Activated naive CD4-positive, alpha-beta T cell treated with anti-CD3 and anti-CD28 coated beads, Interleukin-2, amount 50 U/mL, for 72 hours (primary cell): ENCODE measurements around the gene CDKAL1. TPM values are rescaled to one million over a fixed set of nuclear protein-coding genes. Genes with fewer than 3 reads are reported as not detected.

Experiments
- ATAC-seq, 2 donors: fragments of 150-1000 bp; cut with Tn5 transposase; 2 replicates each; pipeline ENCODE4 v1.10.0; 2021; ENCODE audit warnings: mild to moderate bottlenecking in 2 of 2, moderate library complexity in 2 of 2
- DNase-seq, 2 donors: peaks; one replicate each; pipeline ENCODE4 v3.0.0; 2021 to 2022; ENCODE audit warnings: low spot score in 2 of 2
- H3K27ac Mint-ChIP-seq, 2 donors: one replicate each; pipeline ENCODE4 v1.8.0; 2022; ENCODE audit warnings: mild to moderate bottlenecking in 2 of 2, mixed read lengths in 2 of 2
- H3K36me3 Mint-ChIP-seq, 2 donors: one replicate each; pipeline ENCODE4 v1.8.0; 2022; ENCODE audit warnings: mixed read lengths in 2 of 2
- H3K9me3 Mint-ChIP-seq, 2 donors: one replicate each; pipeline ENCODE4 v1.8.0; 2022; ENCODE audit warnings: mixed read lengths in 2 of 2
- total RNA-seq, 2 donors: library from RNA; stranded (reverse); gene quantifications; one replicate each; pipeline ENCODE4 v1.2.3, GENCODE V29; 2022

Gene CDKAL1
- total RNA-seq, 2 donors from 2014 or later = 24.5 to 30.3 TPM

- DNase-seq (no peak), ATAC-seq (no peak)
- H3K9me3 Mint-ChIP-seq = peaks cover 3 to 17% of the 10 kb centered on the region in 2 donors
- peaks cover 17 to 23% of the 10 kb centered on the region in 2 donors for H3K36me3 Mint-ChIP-seq
- no peak overlapping the region for H3K27ac Mint-ChIP-seq
Observed at GRCh38 chr6:20943922-20944321, 409.7 kb downstream of the CDKAL1 start.

GRCh38 chr6:20946022-20946421, 411.8 kb downstream of the CDKAL1 start:
- Mint-ChIP-seq H3K9me3 (peaks cover 3 to 16% of the 10 kb centered on the region in 2 donors), H3K27ac (no peak overlapping the region), H3K36me3 (peaks cover 17 to 22% of the 10 kb centered on the region in 2 donors)
- peak; percentile 86 to 98 for ATAC-seq
- DNase-seq = peak in 1 of 2 donors; percentile 4

- DNase-seq (no peak), ATAC-seq (no peak)
- no peak overlapping the region for H3K27ac Mint-ChIP-seq
- peaks cover 3 to 10% of the 10 kb centered on the region in 2 donors for H3K9me3 Mint-ChIP-seq
- peaks cover 17% of the 10 kb centered on the region in 2 donors for H3K36me3 Mint-ChIP-seq
Observed at GRCh38 chr6:20946890-20947289, 412.6 kb downstream of the CDKAL1 start.

- H3K36me3 Mint-ChIP-seq = peaks cover 14% of the 10 kb centered on the region in 2 donors
- DNase-seq = no peak
- peaks cover 1 to 7% of the 10 kb centered on the region in 2 donors for H3K9me3 Mint-ChIP-seq
- ATAC-seq = no peak
- no peak overlapping the region for H3K27ac Mint-ChIP-seq
Observed at GRCh38 chr6:20947977-20948376, 413.7 kb downstream of the CDKAL1 start.

GRCh38 chr6:20948556-20948955, 414.3 kb downstream of the CDKAL1 start:
- ATAC-seq (no peak), DNase-seq (no peak)
- H3K9me3 Mint-ChIP-seq = peaks cover 0 to 2% of the 10 kb centered on the region in 2 donors
- peaks cover 8% of the 10 kb centered on the region in 2 donors for H3K36me3 Mint-ChIP-seq
- H3K27ac Mint-ChIP-seq = no peak overlapping the region

GRCh38 chr6:20949138-20949537, 414.9 kb downstream of the CDKAL1 start:
- Mint-ChIP-seq H3K9me3 (no peaks in the 10 kb centered on the region), H3K36me3 (peaks cover 2% of the 10 kb centered on the region in 2 donors), H3K27ac (no peak overlapping the region)
- no peak for ATAC-seq
- DNase-seq = no peak

GRCh38 chr6:20952699-20953474, 418.6 kb downstream of the CDKAL1 start:
- Mint-ChIP-seq H3K27ac (no peak overlapping the region), H3K36me3 (peaks cover 16 to 20% of the 10 kb centered on the region in 2 donors), H3K9me3 (no peaks in the 10 kb centered on the region)
- no peak for ATAC-seq
- no peak for DNase-seq

GRCh38 chr6:20954315-20954714, 420.1 kb downstream of the CDKAL1 start:
- peaks cover 22 to 23% of the 10 kb centered on the region in 2 donors for H3K36me3 Mint-ChIP-seq
- ATAC-seq = no peak
- no peak for DNase-seq
- H3K27ac Mint-ChIP-seq = no peak overlapping the region
- no peaks in the 10 kb centered on the region for H3K9me3 Mint-ChIP-seq

GRCh38 chr6:20955131-20955530, 420.9 kb downstream of the CDKAL1 start:
- ATAC-seq = no peak
- no peaks in the 10 kb centered on the region for H3K9me3 Mint-ChIP-seq
- DNase-seq = no peak
- peaks cover 24 to 27% of the 10 kb centered on the region in 2 donors for H3K36me3 Mint-ChIP-seq
- no peak overlapping the region for H3K27ac Mint-ChIP-seq

GRCh38 chr6:20955751-20956150, 421.5 kb downstream of the CDKAL1 start:
- no peaks in the 10 kb centered on the region for H3K9me3 Mint-ChIP-seq
- ATAC-seq = no peak

GRCh38 chr6:20960067-20960466, 425.8 kb downstream of the CDKAL1 start:
- Mint-ChIP-seq H3K36me3 (peaks cover 43 to 51% of the 10 kb centered on the region in 2 donors), H3K9me3 (no peaks in the 10 kb centered on the region)

More at GRCh38 chr6:20955751-20956150, 421.5 kb downstream of the CDKAL1 start:
- Mint-ChIP-seq H3K27ac (no peak overlapping the region), H3K36me3 (peaks cover 29 to 33% of the 10 kb centered on the region in 2 donors)
- no peak for DNase-seq

GRCh38 chr6:20965276-20965675, 431.0 kb downstream of the CDKAL1 start:
- no peak for ATAC-seq
- no peak for DNase-seq
- peaks cover 40 to 46% of the 10 kb centered on the region in 2 donors for H3K36me3 Mint-ChIP-seq

More at GRCh38 chr6:20960067-20960466, 425.8 kb downstream of the CDKAL1 start:
- H3K27ac Mint-ChIP-seq = no peak overlapping the region
- no peak for ATAC-seq
- no peak for DNase-seq

GRCh38 chr6:20965915-20966314, 431.7 kb downstream of the CDKAL1 start:
- DNase-seq = no peak
- Mint-ChIP-seq H3K36me3 (peaks cover 37 to 40% of the 10 kb centered on the region in 2 donors), H3K27ac (no peak overlapping the region), H3K9me3 (peaks cover 4 to 9% of the 10 kb centered on the region in 2 donors)
- no peak for ATAC-seq

More at GRCh38 chr6:20965276-20965675, 431.0 kb downstream of the CDKAL1 start:
- H3K27ac Mint-ChIP-seq = no peak overlapping the region
- peaks cover 4 to 9% of the 10 kb centered on the region in 2 donors for H3K9me3 Mint-ChIP-seq

- DNase-seq = no peak
- peaks cover 28 to 30% of the 10 kb centered on the region in 2 donors for H3K36me3 Mint-ChIP-seq
- peaks cover 4 to 9% of the 10 kb centered on the region in 2 donors for H3K9me3 Mint-ChIP-seq
- H3K27ac Mint-ChIP-seq = no peak overlapping the region
- ATAC-seq = no peak
Observed at GRCh38 chr6:20969551-20969950, 435.3 kb downstream of the CDKAL1 start.

- Mint-ChIP-seq H3K9me3 (peaks cover 9 to 10% of the 10 kb centered on the region in 2 donors), H3K27ac (no peak overlapping the region), H3K36me3 (peaks cover 14 to 19% of the 10 kb centered on the region in 2 donors)
- DNase-seq = no peak
- no peak for ATAC-seq
Observed at GRCh38 chr6:20976391-20976918, 442.2 kb downstream of the CDKAL1 start.

- ATAC-seq (peak; percentile 58 to 98), DNase-seq (peak in 1 of 2 donors; percentile 13)
- H3K36me3 Mint-ChIP-seq = peaks cover 9 to 13% of the 10 kb centered on the region in 2 donors
- no peak overlapping the region for H3K27ac Mint-ChIP-seq
- peaks cover 9 to 10% of the 10 kb centered on the region in 2 donors for H3K9me3 Mint-ChIP-seq
Observed at GRCh38 chr6:20978151-20978614, 443.9 kb downstream of the CDKAL1 start.

GRCh38 chr6:20979076-20979475, 444.8 kb downstream of the CDKAL1 start:
- DNase-seq (no peak), ATAC-seq (no peak)
- Mint-ChIP-seq H3K9me3 (peaks cover 10 to 14% of the 10 kb centered on the region in 2 donors), H3K27ac (no peak overlapping the region), H3K36me3 (peaks cover 13 to 17% of the 10 kb centered on the region in 2 donors)
